ENCODE results near the gene SMIM28.

Gene SMIM28

GRCh38 chr6:138415125-138415524 lies 37.4 kb downstream of the SMIM28 start:
- Histone ChIP-seq H2BK5ac (ENCODE audit: low read length) (no peak overlapping the region), H3K4ac (ENCODE audit: low read depth, low read length) (no peak overlapping the region), H3K27me3 (ENCODE audit: insufficient read depth, low read length, poor library complexity) (no peaks in the 10 kb centered on the region), H2BK120ac (ENCODE audit: low read depth, low read length) (no peak overlapping the region), H3K27ac (ENCODE audit: low read depth, low read length) (no peak overlapping the region), H4K8ac (ENCODE audit: low read depth, low read length) (no peak overlapping the region), H2AK5ac (ENCODE audit: low read length) (no peak overlapping the region), H3K23ac (ENCODE audit: low read length) (no peak overlapping the region), H3K9ac (ENCODE audit: low read length) (no peak overlapping the region), H3K79me1 (ENCODE audit: low read length) (no peaks in the 10 kb centered on the region), H3K4me2 (ENCODE audit: low read length) (no peak overlapping the region), H3K18ac (ENCODE audit: low read length) (no peak overlapping the region), H2BK15ac (replicated peaks; ENCODE audit: low read depth) (no peak overlapping the region), H4K5ac (ENCODE audit: low read length) (no peak overlapping the region), H3K79me2 (ENCODE audit: control insufficient read depth, insufficient read depth, low read length) (no peaks in the 10 kb centered on the region), H3K4me3 (ENCODE audit: low read length) (no peak overlapping the region), H3K36me3 (ENCODE audit: control insufficient read depth, insufficient read depth, low read length) (peaks cover 4% of the 10 kb centered on the region), H3K56ac (ENCODE audit: low read length) (no peak overlapping the region), H3K4me1 (ENCODE audit: control insufficient read depth, low read depth, low read length) (no peaks in the 10 kb centered on the region)
- DNase-seq: no peak
- no CpG with 5 or more reads among the region's 5 CpGs for WGBS (ENCODE audit: extremely low coverage, insufficient coverage, low lambda C conversion rate)

- Histone ChIP-seq H4K5ac (ENCODE audit: low read length) (no peak overlapping the region), H3K36me3 (ENCODE audit: control insufficient read depth, insufficient read depth, low read length) (peaks cover 6% of the 10 kb centered on the region), H3K9ac (ENCODE audit: low read length) (no peak overlapping the region), H3K79me2 (ENCODE audit: control insufficient read depth, insufficient read depth, low read length) (no peaks in the 10 kb centered on the region), H3K4me1 (ENCODE audit: control insufficient read depth, low read depth, low read length) (no peaks in the 10 kb centered on the region), H3K18ac (ENCODE audit: low read length) (no peak overlapping the region), H3K56ac (ENCODE audit: low read length) (no peak overlapping the region), H2BK15ac (replicated peaks; ENCODE audit: low read depth) (no peak overlapping the region), H3K27ac (ENCODE audit: low read depth, low read length) (no peak overlapping the region), H2BK120ac (ENCODE audit: low read depth, low read length) (no peak overlapping the region), H3K4me2 (ENCODE audit: low read length) (no peak overlapping the region), H3K4ac (ENCODE audit: low read depth, low read length) (no peak overlapping the region), H2BK5ac (ENCODE audit: low read length) (no peak overlapping the region), H2AK5ac (ENCODE audit: low read length) (no peak overlapping the region), H3K4me3 (ENCODE audit: low read length) (no peak overlapping the region), H3K23ac (ENCODE audit: low read length) (peak overlapping the region; percentile 59), H3K79me1 (ENCODE audit: low read length) (no peaks in the 10 kb centered on the region), H3K27me3 (ENCODE audit: insufficient read depth, low read length, poor library complexity) (no peaks in the 10 kb centered on the region), H4K8ac (ENCODE audit: low read depth, low read length) (no peak overlapping the region)
- DNase-seq: peak; percentile 34
- no CpG with 5 or more reads among the region's 4 CpGs for WGBS (ENCODE audit: extremely low coverage, insufficient coverage, low lambda C conversion rate)
These were observed 38.5 kb downstream of the SMIM28 start for GRCh38 chr6:138416206-138416605.

- Histone ChIP-seq H4K8ac (ENCODE audit: low read depth, low read length) (no peak overlapping the region), H2BK5ac (ENCODE audit: low read length) (no peak overlapping the region), H2BK120ac (ENCODE audit: low read depth, low read length) (no peak overlapping the region), H3K4me3 (ENCODE audit: low read length) (no peak overlapping the region), H3K4me2 (ENCODE audit: low read length) (no peak overlapping the region), H3K27me3 (ENCODE audit: insufficient read depth, low read length, poor library complexity) (no peaks in the 10 kb centered on the region), H3K79me1 (ENCODE audit: low read length) (no peaks in the 10 kb centered on the region), H4K5ac (ENCODE audit: low read length) (no peak overlapping the region), H3K36me3 (ENCODE audit: control insufficient read depth, insufficient read depth, low read length) (peaks cover 5% of the 10 kb centered on the region), H2BK15ac (replicated peaks; ENCODE audit: low read depth) (no peak overlapping the region), H3K9ac (ENCODE audit: low read length) (no peak overlapping the region), H3K4me1 (ENCODE audit: control insufficient read depth, low read depth, low read length) (no peaks in the 10 kb centered on the region), H3K79me2 (ENCODE audit: control insufficient read depth, insufficient read depth, low read length) (no peaks in the 10 kb centered on the region), H3K27ac (ENCODE audit: low read depth, low read length) (no peak overlapping the region), H3K23ac (ENCODE audit: low read length) (no peak overlapping the region), H3K56ac (ENCODE audit: low read length) (no peak overlapping the region), H3K18ac (ENCODE audit: low read length) (no peak overlapping the region), H2AK5ac (ENCODE audit: low read length) (no peak overlapping the region), H3K4ac (ENCODE audit: low read depth, low read length) (no peak overlapping the region)
- peak; percentile 54 for DNase-seq
- no CpG with 5 or more reads among the region's 3 CpGs for WGBS (ENCODE audit: extremely low coverage, insufficient coverage, low lambda C conversion rate)
These were observed 39.9 kb downstream of the SMIM28 start for GRCh38 chr6:138417493-138418117.

- H3K36me3 ChIP-seq (ENCODE audit: control insufficient read depth, insufficient read depth, low read length): peaks cover 5% of the 10 kb centered on the region
- no peak overlapping the region for H4K5ac ChIP-seq (ENCODE audit: low read length)
- H3K56ac ChIP-seq (ENCODE audit: low read length): no peak overlapping the region
- H3K79me1 ChIP-seq (ENCODE audit: low read length): no peaks in the 10 kb centered on the region
- no CpG with 5 or more reads among the region's 3 CpGs for WGBS (ENCODE audit: extremely low coverage, insufficient coverage, low lambda C conversion rate)
- no peaks in the 10 kb centered on the region for H3K27me3 ChIP-seq (ENCODE audit: insufficient read depth, low read length, poor library complexity)
- H3K4me2 ChIP-seq (ENCODE audit: low read length): no peak overlapping the region
- H3K4me3 ChIP-seq (ENCODE audit: low read length): no peak overlapping the region
- no peaks in the 10 kb centered on the region for H3K79me2 ChIP-seq (ENCODE audit: control insufficient read depth, insufficient read depth, low read length)
- H2BK15ac ChIP-seq (replicated peaks; ENCODE audit: low read depth): no peak overlapping the region
- no peak for DNase-seq
- H3K27ac ChIP-seq (ENCODE audit: low read depth, low read length): no peak overlapping the region
- H4K8ac ChIP-seq (ENCODE audit: low read depth, low read length): no peak overlapping the region
- H3K9ac ChIP-seq (ENCODE audit: low read length): no peak overlapping the region
- H2BK120ac ChIP-seq (ENCODE audit: low read depth, low read length): no peak overlapping the region
- no peak overlapping the region for H3K4ac ChIP-seq (ENCODE audit: low read depth, low read length)
- no peak overlapping the region for H3K18ac ChIP-seq (ENCODE audit: low read length)
- H2BK5ac ChIP-seq (ENCODE audit: low read length): no peak overlapping the region
- H2AK5ac ChIP-seq (ENCODE audit: low read length): no peak overlapping the region
- no peaks in the 10 kb centered on the region for H3K4me1 ChIP-seq (ENCODE audit: control insufficient read depth, low read depth, low read length)
- H3K23ac ChIP-seq (ENCODE audit: low read length): no peak overlapping the region
These were observed 40.5 kb downstream of the SMIM28 start for GRCh38 chr6:138418118-138418742.

- WGBS (ENCODE audit: extremely low coverage, insufficient coverage, low lambda C conversion rate): no CpG with 5 or more reads among the region's 3 CpGs
- Histone ChIP-seq H3K27ac (ENCODE audit: low read depth, low read length) (no peak overlapping the region), H3K4ac (ENCODE audit: low read depth, low read length) (no peak overlapping the region), H2AK5ac (ENCODE audit: low read length) (no peak overlapping the region), H3K36me3 (ENCODE audit: control insufficient read depth, insufficient read depth, low read length) (peaks cover 2% of the 10 kb centered on the region), H3K4me3 (ENCODE audit: low read length) (no peak overlapping the region), H3K23ac (ENCODE audit: low read length) (no peak overlapping the region), H3K9ac (ENCODE audit: low read length) (no peak overlapping the region), H3K79me2 (ENCODE audit: control insufficient read depth, insufficient read depth, low read length) (no peaks in the 10 kb centered on the region), H3K56ac (ENCODE audit: low read length) (no peak overlapping the region), H2BK15ac (replicated peaks; ENCODE audit: low read depth) (no peak overlapping the region), H3K18ac (ENCODE audit: low read length) (no peak overlapping the region), H3K27me3 (ENCODE audit: insufficient read depth, low read length, poor library complexity) (no peaks in the 10 kb centered on the region), H3K79me1 (ENCODE audit: low read length) (no peaks in the 10 kb centered on the region), H4K8ac (ENCODE audit: low read depth, low read length) (no peak overlapping the region), H3K4me1 (ENCODE audit: control insufficient read depth, low read depth, low read length) (no peaks in the 10 kb centered on the region), H4K5ac (ENCODE audit: low read length) (no peak overlapping the region), H2BK5ac (ENCODE audit: low read length) (no peak overlapping the region), H2BK120ac (ENCODE audit: low read depth, low read length) (no peak overlapping the region), H3K4me2 (ENCODE audit: low read length) (no peak overlapping the region)
- no peak for DNase-seq
These were observed 42.1 kb downstream of the SMIM28 start for GRCh38 chr6:138419766-138420165.

GRCh38 chr6:138420356-138420755 lies 42.7 kb downstream of the SMIM28 start:
- H3K4ac ChIP-seq (ENCODE audit: low read depth, low read length): no peak overlapping the region
- H3K4me1 ChIP-seq (ENCODE audit: control insufficient read depth, low read depth, low read length): no peaks in the 10 kb centered on the region
- no peaks in the 10 kb centered on the region for H3K79me2 ChIP-seq (ENCODE audit: control insufficient read depth, insufficient read depth, low read length)
- no peak overlapping the region for H2AK5ac ChIP-seq (ENCODE audit: low read length)
- no CpG with 5 or more reads among the region's 4 CpGs for WGBS (ENCODE audit: extremely low coverage, insufficient coverage, low lambda C conversion rate)
- H4K8ac ChIP-seq (ENCODE audit: low read depth, low read length): no peak overlapping the region
- no peaks in the 10 kb centered on the region for H3K27me3 ChIP-seq (ENCODE audit: insufficient read depth, low read length, poor library complexity)
- no peak overlapping the region for H3K4me3 ChIP-seq (ENCODE audit: low read length)
- H2BK5ac ChIP-seq (ENCODE audit: low read length): no peak overlapping the region
- H3K79me1 ChIP-seq (ENCODE audit: low read length): no peaks in the 10 kb centered on the region
- no peak overlapping the region for H3K23ac ChIP-seq (ENCODE audit: low read length)
- no peak overlapping the region for H2BK120ac ChIP-seq (ENCODE audit: low read depth, low read length)
- no peak overlapping the region for H3K9ac ChIP-seq (ENCODE audit: low read length)
- H3K56ac ChIP-seq (ENCODE audit: low read length): no peak overlapping the region
- H3K18ac ChIP-seq (ENCODE audit: low read length): no peak overlapping the region
- H2BK15ac ChIP-seq (replicated peaks; ENCODE audit: low read depth): no peak overlapping the region
- H3K4me2 ChIP-seq (ENCODE audit: low read length): no peak overlapping the region
- no peak overlapping the region for H4K5ac ChIP-seq (ENCODE audit: low read length)
- H3K36me3 ChIP-seq (ENCODE audit: control insufficient read depth, insufficient read depth, low read length): peaks cover 2% of the 10 kb centered on the region
- DNase-seq: no peak
- no peak overlapping the region for H3K27ac ChIP-seq (ENCODE audit: low read depth, low read length)

All from mesendoderm (in vitro differentiated cells).